Fibroblast of peridontal ligament (primary cell): ENCODE results near the gene STRC.
A peak's percentile ranks its signal among the peaks of the same experiment; 100 is the strongest.
"Not testable (repeated sequence)": the region's sequence is repeated elsewhere in the genome, so short reads cannot be mapped to it uniquely, and the experiment has no call there.

Experiments
- DNase-seq: peaks from one replicate; pipeline ENCODE4 v3.0.0-alpha.2; 2010; ENCODE audit errors: extremely low read depth

STRC gene

DNA sequence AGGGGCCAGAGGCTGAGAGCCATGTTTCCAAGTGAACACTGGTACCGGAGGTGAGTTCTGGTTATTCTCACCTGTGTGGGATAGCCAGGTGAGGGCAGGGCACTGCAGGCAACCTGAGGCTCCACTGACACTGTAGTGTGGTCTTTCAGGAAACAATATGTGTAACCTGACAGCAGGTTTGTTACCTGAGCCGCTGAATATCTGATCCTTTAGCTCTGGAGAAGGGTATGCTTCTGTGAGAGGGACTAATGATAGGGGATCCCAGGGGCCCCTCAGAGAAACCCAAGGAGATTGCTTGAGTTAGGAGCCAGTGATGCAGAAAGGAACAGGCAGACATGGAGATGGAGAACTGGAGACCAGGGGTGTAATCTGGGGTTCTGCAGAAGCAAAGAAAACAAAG, at the start of gene STRC:
STRC (minus strand) TSS at position 101 of the 400 bp plus-strand sequence; CDS start at position 23, 78 bp downstream.
- DNase-seq, result not testable (repeated sequence)

DNA sequence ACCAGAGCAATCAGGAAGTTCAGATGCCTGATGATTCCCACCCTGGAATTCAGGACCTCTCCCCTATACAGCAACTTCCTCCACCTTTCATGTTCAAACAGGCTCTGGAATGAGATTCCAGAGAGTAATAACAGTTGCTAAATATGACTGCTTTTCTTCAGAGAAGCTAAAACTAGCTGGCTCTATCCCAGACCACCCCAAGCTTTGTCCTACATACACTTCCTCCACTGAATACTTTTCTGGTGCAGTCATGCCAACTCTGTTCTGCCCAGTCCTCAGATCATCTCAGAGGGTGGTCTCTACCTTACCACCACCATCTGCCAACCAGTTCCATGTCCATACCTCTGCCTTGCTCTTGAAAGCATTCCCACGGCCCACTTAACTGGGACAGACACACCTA, 47.6 kb upstream of the STRC start:
- not testable (repeated sequence) for DNase-seq

DNA sequence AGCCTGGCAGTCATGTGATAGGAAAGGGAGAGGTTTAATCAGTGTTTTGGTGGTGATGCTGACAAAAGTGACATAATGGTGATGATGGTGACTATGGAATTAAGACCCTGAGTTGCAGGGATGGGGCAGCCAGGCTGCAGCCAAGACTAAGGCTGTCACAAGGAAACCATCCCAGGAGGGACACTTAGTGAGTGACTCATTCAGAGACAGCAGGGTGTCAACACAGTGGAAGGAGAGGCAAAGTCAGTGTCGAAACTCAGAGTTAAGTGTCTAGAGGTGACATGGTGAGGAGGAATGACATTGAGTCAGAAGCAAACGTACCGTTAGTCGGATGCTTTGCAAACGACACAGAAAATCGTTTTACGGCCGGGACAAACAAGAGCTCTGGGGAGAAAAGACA, 44.7 kb upstream of the STRC start:
- not testable (repeated sequence) for DNase-seq

GRCh38 chr15:43662293-43662692, 43.7 kb upstream of the STRC start:
- DNase-seq, result not testable (repeated sequence)

DNA sequence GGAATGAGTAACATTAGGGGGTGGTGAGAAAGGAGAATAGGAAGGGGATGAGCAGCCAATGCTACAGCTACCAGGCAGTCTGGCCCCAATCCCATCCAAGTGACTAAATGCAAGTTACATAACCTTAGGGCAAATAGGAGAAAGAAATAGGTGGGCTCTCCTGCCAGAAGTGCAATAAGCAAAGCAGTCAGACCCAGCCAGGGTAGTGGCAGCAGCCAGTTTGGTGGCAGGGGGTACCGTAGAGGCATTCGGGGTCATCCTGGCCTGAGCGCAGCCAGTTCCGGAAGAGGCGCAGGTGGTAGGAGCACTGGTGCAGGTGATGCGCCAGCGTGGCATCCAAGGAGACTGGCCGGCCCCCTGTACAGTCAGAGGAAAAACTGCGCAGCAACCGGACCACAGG, 41.1 kb upstream of the STRC start:
- not testable (repeated sequence) for DNase-seq

GRCh38 chr15:43649430-43649926, 30.9 kb upstream of the STRC start:
- not testable (repeated sequence) for DNase-seq

DNA sequence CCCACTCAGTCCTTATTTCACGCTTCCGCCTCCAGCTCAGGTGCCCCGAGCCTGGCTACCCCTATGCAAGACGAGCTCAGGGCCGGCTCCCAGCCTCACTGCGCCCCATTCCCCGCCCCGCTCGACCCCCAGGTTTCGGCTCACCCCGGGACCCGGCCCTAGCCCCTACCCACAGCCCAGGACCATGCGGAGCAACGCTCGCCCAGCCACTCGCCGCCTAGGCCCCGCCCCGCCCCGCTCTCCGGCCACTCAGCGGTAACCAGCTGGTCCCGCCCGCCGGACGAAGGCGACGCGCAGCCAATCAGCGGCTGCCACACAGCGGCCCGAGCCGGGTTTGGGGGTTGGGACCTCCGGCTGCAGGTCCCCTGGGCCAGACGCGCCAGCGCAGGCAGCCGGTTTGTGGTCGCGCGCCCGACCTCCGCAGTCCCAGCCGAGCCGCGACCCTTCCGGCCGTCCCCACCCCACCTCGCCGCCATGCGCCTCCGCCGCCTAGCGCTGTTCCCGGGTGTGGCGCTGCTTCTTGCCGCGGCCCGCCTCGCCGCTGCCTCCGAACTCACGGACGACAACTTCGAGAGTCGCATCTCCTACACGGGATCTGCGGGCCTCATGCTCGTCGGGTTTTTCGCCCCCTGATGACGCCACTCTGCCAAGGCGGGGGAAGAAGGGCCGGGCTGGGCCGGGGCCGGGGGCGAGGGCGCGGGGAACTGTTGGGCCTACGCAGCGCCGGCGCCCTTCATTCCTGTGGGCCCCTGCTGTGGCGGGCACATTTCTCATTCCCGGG, 30.2 kb upstream of the STRC start, which contains the start of gene CATSPER2:
CATSPER2 (minus strand) TSS at position 196 of the 781 bp plus-strand sequence. CDS start 783 bp downstream, outside the sequence.
- DNase-seq, result no peak

- not testable (repeated sequence) for DNase-seq
Observed at GRCh38 chr15:43638464-43639204, 20.0 kb upstream of the STRC start.

DNA sequence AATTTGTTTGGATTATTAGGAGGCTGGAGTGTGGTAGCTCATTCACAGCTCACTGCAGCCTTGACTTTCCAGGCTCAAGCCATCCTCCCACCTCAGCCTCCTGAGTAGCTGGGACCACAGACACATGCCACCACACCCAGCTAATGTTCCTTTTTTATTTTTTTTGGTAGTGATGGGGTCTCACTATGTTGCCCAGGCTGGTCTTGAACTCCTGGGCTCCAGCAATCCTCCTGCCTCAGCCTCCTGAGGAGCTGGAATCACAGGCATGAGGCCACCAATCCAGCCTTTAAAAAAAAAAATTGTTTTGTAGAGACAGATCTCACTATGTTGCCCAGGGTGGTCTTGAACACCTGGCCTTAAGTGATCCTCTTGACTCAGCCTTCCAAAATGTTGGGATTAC, 8.3 kb upstream of the STRC start:
- not testable (repeated sequence) for DNase-seq

GRCh38 chr15:43625106-43625505, 6.5 kb upstream of the STRC start:
- peak; percentile 64 for DNase-seq

DNA sequence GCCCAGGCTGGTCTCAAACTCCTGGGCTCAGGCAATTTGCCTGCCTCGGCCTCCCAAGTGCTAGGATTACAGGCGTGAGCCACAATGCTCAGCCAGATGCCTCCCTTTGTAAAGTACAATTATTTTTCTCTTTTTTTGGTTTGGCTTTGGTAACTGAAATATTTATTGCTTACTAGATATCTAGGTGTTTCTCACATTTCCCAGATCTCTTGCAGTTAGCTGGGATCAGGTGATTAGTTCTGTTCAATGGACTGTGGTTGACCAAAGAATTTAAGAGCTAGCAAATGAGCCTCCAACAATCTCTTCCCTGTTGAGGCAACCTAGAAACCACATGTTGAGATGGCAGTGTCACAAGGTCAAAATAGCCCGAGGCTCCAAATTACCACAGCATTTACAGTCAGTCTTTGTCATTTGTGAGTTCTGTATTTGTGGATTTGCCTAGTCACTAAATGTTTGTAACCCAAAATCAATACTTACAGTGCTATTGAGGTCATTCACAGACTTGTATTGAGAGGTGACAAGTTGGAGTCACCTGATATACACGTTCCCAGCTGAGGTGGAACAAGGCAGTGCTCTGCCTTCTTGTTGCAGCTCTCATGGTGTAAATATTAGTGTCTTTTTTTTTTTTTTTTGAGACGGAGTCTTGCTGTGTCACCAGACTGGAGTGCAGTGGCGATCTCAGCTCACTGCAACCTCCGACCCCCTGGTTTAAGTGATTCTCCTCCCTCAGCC, 3.6 kb upstream of the STRC start:
- DNase-seq, result not testable (repeated sequence)

GRCh38 chr15:43617750-43618149, 850 bp downstream of the STRC start:
- not testable (repeated sequence) for DNase-seq

DNA sequence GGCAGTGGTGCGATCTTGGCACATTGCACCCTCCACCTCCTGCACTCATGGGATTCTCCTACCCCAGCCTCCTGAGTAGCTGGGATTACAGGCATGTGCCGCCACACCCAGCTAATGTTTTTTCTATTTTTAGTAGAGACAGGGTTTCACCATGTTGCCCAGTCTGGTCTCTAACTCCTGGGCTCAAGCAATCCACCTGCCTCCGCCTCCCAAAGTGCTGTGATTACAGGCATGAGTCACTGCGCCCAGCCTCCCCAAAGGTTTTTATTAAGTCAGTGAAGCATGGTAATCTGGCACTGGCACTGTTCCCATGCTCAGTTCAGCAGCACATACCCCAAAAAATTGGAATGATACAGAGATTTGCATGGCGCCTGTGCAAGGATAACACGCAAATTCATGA, 16.4 kb downstream of the STRC start:
- DNase-seq, result not testable (repeated sequence)

- DNase-seq, result not testable (repeated sequence)
Observed at GRCh38 chr15:43600200-43600599, 18.4 kb downstream of the STRC start.

DNA sequence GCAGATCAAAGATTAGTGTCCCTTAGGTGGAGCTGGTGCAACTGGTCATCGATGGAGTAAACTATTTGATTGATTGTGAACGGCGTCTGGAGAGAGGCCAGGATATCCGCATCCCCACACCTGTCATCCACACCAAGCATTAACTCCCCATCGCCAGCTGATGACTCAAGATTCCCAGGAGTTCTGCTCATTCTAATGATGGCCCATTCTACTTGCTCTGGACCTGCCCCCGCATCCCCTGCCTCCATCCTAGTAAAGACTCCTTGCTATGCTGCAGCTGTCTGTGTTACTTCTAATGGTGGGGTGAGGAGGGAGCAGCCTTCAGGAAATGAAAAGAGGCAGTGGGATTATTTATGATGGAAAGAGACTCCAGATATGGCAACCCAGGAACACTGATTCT, 19.5 kb downstream of the STRC start:
- DNase-seq, result not testable (repeated sequence)

DNA sequence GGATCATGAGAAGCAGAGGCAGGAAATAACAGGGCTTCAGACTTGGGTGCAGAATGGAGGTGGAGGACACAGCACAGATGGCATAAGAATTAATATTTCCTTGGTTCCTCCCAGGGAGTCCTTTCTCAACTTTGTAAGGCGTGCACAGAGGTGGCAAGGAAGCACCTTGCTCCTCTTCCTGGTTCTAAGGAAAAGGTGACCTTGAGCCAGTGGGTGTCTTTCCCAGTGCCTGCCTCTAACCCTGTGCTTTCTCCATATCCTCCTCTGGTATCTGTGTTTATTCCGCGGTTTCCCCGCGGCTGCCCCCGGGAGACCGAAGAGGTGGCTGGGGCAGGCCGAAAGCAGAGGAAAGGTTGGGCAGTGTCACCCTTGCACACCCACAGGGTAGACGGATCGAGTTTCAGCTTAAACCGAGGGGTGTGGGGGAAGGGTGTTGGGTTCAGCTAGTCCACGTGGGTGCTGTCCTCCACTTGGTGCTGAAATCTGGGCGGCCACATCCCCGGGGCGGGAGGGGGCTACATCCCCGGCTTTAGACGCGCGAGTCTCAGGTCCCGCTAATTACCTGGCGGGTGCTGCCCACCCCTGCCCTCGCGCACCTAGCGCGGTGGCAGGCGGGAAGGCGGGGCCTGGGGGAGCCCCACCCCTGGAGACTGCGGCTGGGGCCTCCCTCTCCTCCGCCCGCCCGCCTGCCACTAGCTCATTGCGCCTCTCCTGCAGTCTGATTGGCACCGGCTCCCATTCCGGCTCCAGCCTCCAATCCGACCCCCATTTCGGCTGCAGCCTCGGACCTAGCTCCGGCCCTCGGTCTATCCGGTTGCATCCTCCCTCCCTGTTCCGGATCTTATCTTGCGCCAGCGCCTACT, 25.0 kb downstream of the STRC start, which contains the start of gene CKMT1B:
CKMT1B (plus strand) TSS at position 700 of the 863 bp plus-strand sequence. CDS start 192 bp downstream, outside the sequence.
- DNase-seq, result not testable (repeated sequence)

- DNase-seq, result not testable (repeated sequence)
Observed at GRCh38 chr15:43592841-43593240, 25.8 kb downstream of the STRC start.

DNA sequence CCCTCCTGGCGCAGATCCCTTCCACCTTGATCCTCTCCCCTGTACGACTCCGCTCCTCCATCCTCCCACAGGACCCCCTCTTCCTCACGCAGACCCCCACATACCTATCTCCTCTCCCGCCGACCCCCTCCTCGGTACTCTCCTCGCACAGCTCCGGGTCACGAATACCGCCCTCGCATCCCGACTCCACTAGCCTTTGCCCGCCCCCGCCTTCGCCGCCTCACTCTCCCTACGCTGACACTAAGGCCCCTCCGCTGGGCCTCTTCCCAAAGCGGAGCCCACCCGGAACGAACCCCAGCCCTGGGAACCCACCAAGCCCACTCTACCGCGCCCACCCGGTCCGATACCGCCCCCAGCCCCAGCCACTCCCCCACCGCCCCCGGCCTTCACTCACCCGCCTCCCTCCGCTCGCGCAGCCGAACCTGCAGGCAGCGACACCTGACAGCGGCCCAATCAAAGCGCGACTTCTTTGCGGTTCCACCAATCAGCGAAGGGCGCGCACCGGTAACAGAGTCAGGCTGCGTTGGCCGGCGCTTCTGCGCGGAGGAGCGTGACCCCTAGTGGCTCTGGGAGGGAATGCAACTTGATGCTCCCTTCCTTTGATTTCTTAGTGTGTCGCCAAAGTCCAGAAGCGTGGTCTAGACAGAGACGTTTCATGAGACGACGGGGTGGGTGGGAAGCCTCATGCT, 28.7 kb downstream of the STRC start, which contains the start of gene PPIP5K1:
PPIP5K1 (minus strand) TSS at position 431 of the 689 bp plus-strand sequence. CDS start 5,704 bp downstream, outside the sequence.
- DNase-seq, result not testable (repeated sequence)

- DNase-seq, result not testable (repeated sequence)
Observed at GRCh38 chr15:43574607-43575006, 44.0 kb downstream of the STRC start.

DNA sequence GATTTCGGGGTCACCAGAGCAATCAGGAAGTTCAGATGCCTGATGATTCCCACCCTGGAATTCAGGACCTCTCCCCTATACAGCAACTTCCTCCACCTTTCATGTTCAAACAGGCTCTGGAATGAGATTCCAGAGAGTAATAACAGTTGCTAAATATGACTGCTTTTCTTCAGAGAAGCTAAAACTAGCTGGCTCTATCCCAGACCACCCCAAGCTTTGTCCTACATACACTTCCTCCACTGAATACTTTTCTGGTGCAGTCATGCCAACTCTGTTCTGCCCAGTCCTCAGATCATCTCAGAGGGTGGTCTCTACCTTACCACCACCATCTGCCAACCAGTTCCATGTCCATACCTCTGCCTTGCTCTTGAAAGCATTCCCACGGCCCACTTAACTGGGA, 52.0 kb downstream of the STRC start:
- DNase-seq, result not testable (repeated sequence)
